ENCODE results near the gene CD248. TPM values are rescaled to one million over a fixed set of nuclear protein-coding genes. Genes with fewer than 3 reads are reported as not detected.

Gene CD248
- total and polyA plus RNA-seq, 2 experiments from 2014 or later = 2.4 to 3.8 TPM

- peak; percentile 73 for ATAC-seq
- Mint-ChIP-seq H3K36me3 (ENCODE audit: low read depth) (peaks cover 74% of the 10 kb centered on the region), H3K4me1 (peaks cover 15% of the 10 kb centered on the region)
Measured at GRCh38 chr11:66363805-66364535, 47.1 kb upstream of the CD248 start.

More at GRCh38 chr11:66363805-66364535, 47.1 kb upstream of the CD248 start:
- Histone ChIP-seq H3K4me1 (ENCODE audit: insufficient read depth) (peaks cover 6% of the 10 kb centered on the region; the same call in 1 of the 2 replicates), H4K20me1 (replicated peaks; ENCODE audit: insufficient read depth) (peaks cover 17% of the 10 kb centered on the region), H3K4me2 (no peak overlapping the region), H2AFZ (no peak overlapping the region), H3F3A (replicated peaks; ENCODE audit: low read depth) (peaks cover 54% of the 10 kb centered on the region), H3K79me2 (replicated peaks; ENCODE audit: insufficient read depth) (0 out of 2 replicates have a peak, but pooled peaks cover 5% of the 10 kb centered on the region), H3K27ac (ENCODE audit: low read depth) (no peak overlapping the region), H3K4me3 (no peak overlapping the region), H3K27me3 (ENCODE audit: insufficient read depth) (no peaks in the 10 kb centered on the region), H3K36me3 (ENCODE audit: insufficient read depth) (peaks cover 26% of the 10 kb centered on the region; the same call in 1 of the 2 replicates), H3K9me2 (ENCODE audit: insufficient read depth) (no peaks in the 10 kb centered on the region)
- TF ChIP-seq CTCF (conservative IDR thresholded peaks at IDR 0.05; ENCODE audit: low read depth in 2 of 2) (peak; percentile 89 to 93), CREB1 (CRISPR knock-in tag; IDR thresholded peaks at IDR 0.05; ENCODE audit: low read depth) (0 out of 2 replicates have a peak, but pooled peaks have one; percentile 35), POLR2AphosphoS5 (IDR thresholded peaks at IDR 0.05; ENCODE audit: low read depth) (peak; percentile 39; the same call in 1 of the 2 replicates), REST (IDR thresholded peaks at IDR 0.05; ENCODE audit: unreplicated experiment) (no peak)
- no peak overlapping the region for H3K27ac Mint-ChIP-seq
- peak; percentile 92 for DNase-seq (ENCODE audit: low spot score)
- H3K27me3 Mint-ChIP-seq (ENCODE audit: insufficient read depth, low read depth, poor library complexity) = peaks cover 31% of the 10 kb centered on the region
- no peak overlapping the region for H3K4me3 Mint-ChIP-seq
- no peaks in the 10 kb centered on the region; the same call in 2 of the 3 replicates for H3K9me3 Mint-ChIP-seq
